Islet precursor cell (in vitro differentiated cells): ENCODE measurements around the gene OR10V1.
"Not testable (repeated sequence)": the region's sequence is repeated elsewhere in the genome, so short reads cannot be mapped to it uniquely, and the experiment has no call there.

Experiments
- DNase-seq: peaks from one replicate; pipeline ENCODE4 v3.0.0-alpha.2; 2018

OR10V1 gene

GRCh38 chr11:59708537-59708936 lies 5.1 kb downstream of the OR10V1 start:
- no peak for DNase-seq

- DNase-seq: no peak
Observed at GRCh38 chr11:59707371-59707770, 6.3 kb downstream of the OR10V1 start.

GRCh38 chr11:59706518-59707285 lies 6.9 kb downstream of the OR10V1 start:
- DNase-seq: peak; percentile 91

GRCh38 chr11:59705294-59705693 lies 8.4 kb downstream of the OR10V1 start:
- DNase-seq: no peak

GRCh38 chr11:59703515-59703914 lies 10.1 kb downstream of the OR10V1 start:
- DNase-seq: not testable (repeated sequence)

GRCh38 chr11:59700157-59700556 lies 13.5 kb downstream of the OR10V1 start:
- not testable (repeated sequence) for DNase-seq

- DNase-seq: no peak
Observed at GRCh38 chr11:59698506-59698905, 15.1 kb downstream of the OR10V1 start.

- DNase-seq: no peak
Observed at GRCh38 chr11:59692915-59693314, 20.7 kb downstream of the OR10V1 start.

- no peak for DNase-seq
Observed at GRCh38 chr11:59691156-59691555, 22.5 kb downstream of the OR10V1 start.

- DNase-seq: no peak
Observed at GRCh38 chr11:59689015-59689414, 24.6 kb downstream of the OR10V1 start.

- DNase-seq: not testable (repeated sequence)
Observed at GRCh38 chr11:59681260-59681725, 32.4 kb downstream of the OR10V1 start.

- peak; percentile 92 for DNase-seq
Observed at GRCh38 chr11:59680287-59681154, 33.1 kb downstream of the OR10V1 start.

- DNase-seq: no peak
Observed at GRCh38 chr11:59679347-59679746, 34.3 kb downstream of the OR10V1 start.

- no peak for DNase-seq
Observed at GRCh38 chr11:59678813-59679165, 34.9 kb downstream of the OR10V1 start.

GRCh38 chr11:59678118-59678812 lies 35.4 kb downstream of the OR10V1 start:
- no peak for DNase-seq

GRCh38 chr11:59676205-59676604 lies 37.4 kb downstream of the OR10V1 start:
- no peak for DNase-seq

- no peak for DNase-seq
Observed at GRCh38 chr11:59674291-59674690, 39.4 kb downstream of the OR10V1 start.

- DNase-seq: no peak
Observed at GRCh38 chr11:59673291-59673690, 40.4 kb downstream of the OR10V1 start.

- DNase-seq: no peak
Observed at GRCh38 chr11:59671471-59671870, 42.2 kb downstream of the OR10V1 start.

GRCh38 chr11:59669611-59670009 lies 44.0 kb downstream of the OR10V1 start:
- no peak for DNase-seq

- DNase-seq: peak; percentile 99
Observed at GRCh38 chr11:59668950-59669610, 44.6 kb downstream of the OR10V1 start, which contains the start of gene PATL1. PATL1 (minus strand) TSS chr11:59669037; CDS start chr11:59668895, 142 bp downstream.

GRCh38 chr11:59668188-59668949 lies 45.3 kb downstream of the OR10V1 start:
- peak; percentile 83 for DNase-seq
